Hepatic stellate cell (primary cell): ENCODE measurements around the gene ZC3H7A.
A peak's percentile ranks its signal among the peaks of the same experiment; 100 is the strongest.

Experiments
- DNase-seq: peaks from one replicate; pipeline ENCODE4 v3.0.0; 2011; ENCODE audit warnings: low spot score

ZC3H7A gene

GRCh38 chr16:11768849-11769248 lies 28.2 kb downstream of the ZC3H7A start:
- DNase-seq, result no peak

GRCh38 chr16:11762431-11762830 lies 34.6 kb downstream of the ZC3H7A start:
- no peak for DNase-seq

GRCh38 chr16:11759997-11760396 lies 37.1 kb downstream of the ZC3H7A start:
- no peak for DNase-seq

- DNase-seq, result no peak
These were observed 37.8 kb downstream of the ZC3H7A start for GRCh38 chr16:11759163-11759834.

- peak; percentile 38 for DNase-seq
These were observed 39.1 kb downstream of the ZC3H7A start for GRCh38 chr16:11757671-11758545.

- DNase-seq, result no peak
These were observed 40.8 kb downstream of the ZC3H7A start for GRCh38 chr16:11756248-11756647.

GRCh38 chr16:11755022-11755760 lies 41.9 kb downstream of the ZC3H7A start:
- no peak for DNase-seq

- DNase-seq, result no peak
These were observed 44.2 kb downstream of the ZC3H7A start for GRCh38 chr16:11752856-11753255.

- DNase-seq, result no peak
These were observed 47.0 kb downstream of the ZC3H7A start for GRCh38 chr16:11750056-11750455.

- no peak for DNase-seq
These were observed 48.4 kb downstream of the ZC3H7A start for GRCh38 chr16:11748404-11749254.

GRCh38 chr16:11747949-11748403 lies 49.1 kb downstream of the ZC3H7A start:
- DNase-seq, result no peak

- no peak for DNase-seq
These were observed 53.0 kb downstream of the ZC3H7A start for GRCh38 chr16:11744075-11744470.

- DNase-seq, result no peak
These were observed 53.6 kb downstream of the ZC3H7A start for GRCh38 chr16:11743308-11744074.

- DNase-seq, result peak; percentile 94
These were observed 54.3 kb downstream of the ZC3H7A start, which contains the start of gene TXNDC11 for GRCh38 chr16:11742536-11743307. Gene TXNDC11 (minus strand): TSS chr16:11742857. CDS start chr16:11742730, 127 bp downstream.

GRCh38 chr16:11742093-11742535 lies 54.9 kb downstream of the ZC3H7A start:
- DNase-seq, result peak; percentile 20

GRCh38 chr16:11740567-11740966 lies 56.5 kb downstream of the ZC3H7A start:
- no peak for DNase-seq

- DNase-seq, result no peak
These were observed 58.1 kb downstream of the ZC3H7A start for GRCh38 chr16:11738742-11739544.

- DNase-seq, result no peak
These were observed 59.3 kb downstream of the ZC3H7A start for GRCh38 chr16:11737713-11738112.

- no peak for DNase-seq
These were observed 60.2 kb downstream of the ZC3H7A start for GRCh38 chr16:11736903-11737302.
